Measurements from ENCODE around the gene CTNNA3. TPM values are rescaled to one million over a fixed set of nuclear protein-coding genes. Genes with fewer than 3 reads are reported as not detected.

The CTNNA3 gene
- total and polyA plus RNA-seq, 4 donors = under 0.01 to 39.8 (median 0.09) TPM

DNA sequence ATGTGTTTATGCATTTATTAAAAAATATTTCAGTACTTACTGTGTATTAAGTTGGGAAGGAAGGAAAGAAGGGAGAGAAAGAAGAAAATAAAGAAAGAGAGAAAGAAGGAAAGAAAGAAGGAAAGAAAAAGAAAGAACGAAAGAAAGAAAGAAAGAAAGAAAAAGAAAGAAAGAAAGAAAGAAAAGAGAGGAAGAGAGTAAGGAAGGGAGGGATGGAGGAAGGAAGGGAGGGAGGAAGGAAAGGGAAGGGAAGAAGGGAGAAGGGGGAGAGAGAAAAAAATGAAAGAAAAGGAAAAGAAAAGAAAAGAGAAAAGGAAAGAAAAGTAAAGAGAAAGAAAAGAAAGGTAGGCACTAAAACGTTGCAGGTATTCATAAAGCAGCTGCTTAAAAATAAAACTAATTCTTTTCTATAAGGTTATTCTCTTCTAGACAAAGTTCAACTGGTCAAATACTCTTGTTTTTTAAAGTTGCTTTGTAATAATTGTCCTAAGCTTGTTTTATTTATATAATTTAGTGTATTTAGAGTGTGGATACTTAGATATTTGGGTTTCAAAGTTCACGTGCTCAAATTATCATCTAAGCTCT, 1473.4 kb downstream of the CTNNA3 start:
- H3K4me1 ChIP-seq (ENCODE audit: control insufficient read depth in 5 of 5, insufficient read depth in 5 of 5, low read length in 5 of 5) = no peaks in the 10 kb centered on the region
- ATAC-seq (ENCODE audit: insufficient read depth, low FRiP score) = no peak
- H3K27me3 ChIP-seq (ENCODE audit: control insufficient read depth in 3 of 3, insufficient read depth in 3 of 3, low read length in 2 of 3) = no peaks in the 10 kb centered on the region
- 79% methylated on average over 3 of the region's 3 CpGs for WGBS, 2 donors
- no peak overlapping the region for H3K27ac ChIP-seq (ENCODE audit: low read depth in 1 of 2, low read length in 1 of 2)
- H3K9ac ChIP-seq (ENCODE audit: insufficient read depth in 1 of 2, low read length in 2 of 2) = no peak overlapping the region
- DNase-seq = no peak
- H3K9me3 ChIP-seq (ENCODE audit: control insufficient read depth in 4 of 4, insufficient read depth in 3 of 4, low read length in 3 of 4) = peaks cover 0 to 3% (median 0%) of the 10 kb centered on the region in 4 donors
- H3K36me3 ChIP-seq (ENCODE audit: control insufficient read depth in 4 of 4, insufficient read depth in 4 of 4, low read length in 4 of 4) = no peaks in the 10 kb centered on the region
- H3K4me3 ChIP-seq = no peak overlapping the region
- TF ChIP-seq, protein P1, sequence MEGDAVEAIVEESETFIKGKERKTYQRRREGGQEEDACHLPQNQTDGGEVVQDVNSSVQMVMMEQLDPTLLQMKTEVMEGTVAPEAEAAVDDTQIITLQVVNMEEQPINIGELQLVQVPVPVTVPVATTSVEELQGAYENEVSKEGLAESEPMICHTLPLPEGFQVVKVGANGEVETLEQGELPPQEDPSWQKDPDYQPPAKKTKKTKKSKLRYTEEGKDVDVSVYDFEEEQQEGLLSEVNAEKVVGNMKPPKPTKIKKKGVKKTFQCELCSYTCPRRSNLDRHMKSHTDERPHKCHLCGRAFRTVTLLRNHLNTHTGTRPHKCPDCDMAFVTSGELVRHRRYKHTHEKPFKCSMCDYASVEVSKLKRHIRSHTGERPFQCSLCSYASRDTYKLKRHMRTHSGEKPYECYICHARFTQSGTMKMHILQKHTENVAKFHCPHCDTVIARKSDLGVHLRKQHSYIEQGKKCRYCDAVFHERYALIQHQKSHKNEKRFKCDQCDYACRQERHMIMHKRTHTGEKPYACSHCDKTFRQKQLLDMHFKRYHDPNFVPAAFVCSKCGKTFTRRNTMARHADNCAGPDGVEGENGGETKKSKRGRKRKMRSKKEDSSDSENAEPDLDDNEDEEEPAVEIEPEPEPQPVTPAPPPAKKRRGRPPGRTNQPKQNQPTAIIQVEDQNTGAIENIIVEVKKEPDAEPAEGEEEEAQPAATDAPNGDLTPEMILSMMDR (IDR thresholded peaks at IDR 0.05; ENCODE audit: control extremely low read depth, extremely low read depth) = no peak

DNA sequence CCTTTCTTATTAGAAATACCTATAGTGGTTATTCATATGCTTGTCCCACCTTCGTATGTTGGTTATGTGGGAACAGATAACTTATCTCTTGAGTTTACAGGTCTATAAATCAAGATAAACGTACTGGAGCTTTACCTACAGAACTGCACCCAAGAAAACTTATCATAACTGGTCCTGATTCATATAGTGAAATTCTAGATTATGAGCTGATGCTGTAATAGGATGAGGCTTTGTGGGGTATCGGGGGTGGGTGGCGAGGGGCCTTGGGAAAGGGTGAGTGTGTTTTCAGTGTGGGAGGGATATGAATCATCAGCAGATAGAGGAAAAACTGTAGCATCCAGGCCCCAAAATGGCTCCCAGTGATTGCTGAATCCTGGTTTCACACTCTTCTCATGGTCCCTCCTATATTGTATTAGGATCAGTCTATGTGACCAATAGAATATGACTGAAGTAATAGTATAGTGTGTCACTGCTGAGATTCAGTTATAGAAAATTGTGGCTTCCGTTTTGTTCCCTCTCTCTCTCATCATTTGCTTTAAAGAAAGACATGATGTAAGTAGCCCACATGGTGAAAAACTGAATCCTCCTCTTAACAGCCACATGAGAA, 1476.9 kb downstream of the CTNNA3 start:
- 78 to 85% methylated on average over 5 of the region's 5 CpGs for WGBS, 2 donors
- ATAC-seq (ENCODE audit: insufficient read depth, low FRiP score) (no peak), DNase-seq (no peak)

DNA sequence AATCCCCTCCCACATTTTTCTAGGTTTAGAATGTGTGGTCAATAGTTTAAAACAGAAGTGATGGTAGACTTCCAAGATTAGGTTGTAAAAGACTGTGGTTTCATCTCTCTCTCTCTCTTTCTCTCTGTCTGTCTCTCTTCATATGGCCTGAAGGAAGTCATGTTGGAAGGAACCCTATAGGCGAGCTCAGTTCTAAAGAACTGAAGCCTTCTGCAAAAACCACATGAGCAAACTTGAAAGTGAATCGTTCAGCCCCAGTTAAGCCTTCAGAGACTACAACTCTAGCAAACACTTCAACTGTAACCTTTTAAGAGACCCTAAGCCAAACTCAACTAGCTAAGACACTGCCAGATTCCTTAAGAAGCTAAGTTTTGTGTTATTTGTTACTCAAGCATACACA, 1477.7 kb downstream of the CTNNA3 start:
- Histone ChIP-seq H3K4me3 (no peak overlapping the region), H3K9ac (ENCODE audit: insufficient read depth in 1 of 2, low read length in 2 of 2) (no peak overlapping the region), H3K4me1 (ENCODE audit: control insufficient read depth in 5 of 5, insufficient read depth in 5 of 5, low read length in 5 of 5) (no peaks in the 10 kb centered on the region), H3K9me3 (ENCODE audit: control insufficient read depth in 4 of 4, insufficient read depth in 3 of 4, low read length in 3 of 4) (no peaks in the 10 kb centered on the region), H3K36me3 (ENCODE audit: control insufficient read depth in 4 of 4, insufficient read depth in 4 of 4, low read length in 4 of 4) (no peaks in the 10 kb centered on the region), H3K27ac (ENCODE audit: low read depth in 1 of 2, low read length in 1 of 2) (no peak overlapping the region), H3K27me3 (ENCODE audit: control insufficient read depth in 3 of 3, insufficient read depth in 3 of 3, low read length in 2 of 3) (no peaks in the 10 kb centered on the region)
- DNase-seq (no peak), ATAC-seq (ENCODE audit: insufficient read depth, low FRiP score) (no peak)
- 65 to 68% methylated on average over 2 of the region's 2 CpGs for WGBS, 2 donors
- TF ChIP-seq, protein P1 (IDR thresholded peaks at IDR 0.05; ENCODE audit: control extremely low read depth, extremely low read depth) = no peak

More for the DNA sequence above, 1476.9 kb downstream of the CTNNA3 start:
- H3K27ac ChIP-seq (ENCODE audit: low read depth in 1 of 2, low read length in 1 of 2) = no peak overlapping the region
- TF ChIP-seq, protein P1 (IDR thresholded peaks at IDR 0.05; ENCODE audit: control extremely low read depth, extremely low read depth) = no peak
- no peaks in the 10 kb centered on the region for H3K36me3 ChIP-seq (ENCODE audit: control insufficient read depth in 4 of 4, insufficient read depth in 4 of 4, low read length in 4 of 4)
- no peaks in the 10 kb centered on the region for H3K9me3 ChIP-seq (ENCODE audit: control insufficient read depth in 4 of 4, insufficient read depth in 3 of 4, low read length in 3 of 4)
- H3K4me1 ChIP-seq (ENCODE audit: control insufficient read depth in 5 of 5, insufficient read depth in 5 of 5, low read length in 5 of 5) = no peaks in the 10 kb centered on the region
- no peak overlapping the region for H3K9ac ChIP-seq (ENCODE audit: insufficient read depth in 1 of 2, low read length in 2 of 2)
- no peaks in the 10 kb centered on the region for H3K27me3 ChIP-seq (ENCODE audit: control insufficient read depth in 3 of 3, insufficient read depth in 3 of 3, low read length in 2 of 3)
- H3K4me3 ChIP-seq = no peak overlapping the region
